ENCODE measurements around the gene TIMM13. TPM values are rescaled to one million over a fixed set of nuclear protein-coding genes. Genes with fewer than 3 reads are reported as not detected.

The TIMM13 gene
- total and polyA plus RNA-seq, 10 of the 15 experiments (the other 5 are each of a cell fraction or from before 2014, with no cell fraction given) = 9.9 to 205 (median 63.6) TPM

DNA sequence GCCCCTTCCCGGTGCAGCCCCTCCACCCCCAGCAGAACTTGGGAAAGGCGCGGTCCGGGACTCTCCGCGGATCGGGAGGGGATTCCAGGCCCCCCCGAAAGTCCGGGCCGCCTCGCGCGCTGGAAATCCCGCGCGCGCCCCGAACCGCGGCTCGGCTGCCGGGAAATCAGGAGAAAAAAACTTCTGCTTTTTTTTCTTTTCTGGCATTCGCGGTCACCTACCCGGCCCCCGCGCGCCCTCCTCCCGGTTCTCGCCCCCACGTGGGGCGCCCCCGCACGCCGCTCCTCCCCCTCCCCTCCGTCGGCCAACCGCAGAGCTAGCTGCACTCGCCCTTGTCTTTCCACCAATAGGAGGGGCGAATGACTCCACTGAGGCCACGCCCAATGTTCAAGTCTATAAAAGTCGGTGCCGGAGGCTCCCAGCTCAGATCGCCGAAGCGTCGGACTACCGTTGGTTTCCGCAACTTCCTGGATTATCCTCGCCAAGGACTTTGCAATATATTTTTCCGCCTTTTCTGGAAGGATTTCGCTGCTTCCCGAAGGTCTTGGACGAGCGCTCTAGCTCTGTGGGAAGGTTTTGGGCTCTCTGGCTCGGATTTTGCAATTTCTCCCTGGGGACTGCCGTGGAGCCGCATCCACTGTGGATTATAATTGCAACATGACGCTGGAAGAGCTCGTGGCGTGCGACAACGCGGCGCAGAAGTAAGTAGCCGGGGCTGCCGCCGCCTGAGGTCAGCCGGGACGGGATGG lies 48.5 kb upstream of the TIMM13 start, which contains the start of gene GADD45B (continued):
- TF ChIP-seq, protein P1, sequence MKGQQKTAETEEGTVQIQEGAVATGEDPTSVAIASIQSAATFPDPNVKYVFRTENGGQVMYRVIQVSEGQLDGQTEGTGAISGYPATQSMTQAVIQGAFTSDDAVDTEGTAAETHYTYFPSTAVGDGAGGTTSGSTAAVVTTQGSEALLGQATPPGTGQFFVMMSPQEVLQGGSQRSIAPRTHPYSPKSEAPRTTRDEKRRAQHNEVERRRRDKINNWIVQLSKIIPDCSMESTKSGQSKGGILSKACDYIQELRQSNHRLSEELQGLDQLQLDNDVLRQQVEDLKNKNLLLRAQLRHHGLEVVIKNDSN (IDR thresholded peaks at IDR 0.05; ENCODE audit: borderline replicate concordance, extremely low read length, insufficient read depth, low read depth, low read length) = peak; percentile 75
- TF ChIP-seq RB1 (IDR thresholded peaks at IDR 0.05; ENCODE audit: borderline replicate concordance) = peak; percentile 34; the same call in 1 of the 2 replicates
- TF ChIP-seq IRF4 (IDR thresholded peaks at IDR 0.05; ENCODE audit: low read depth, low read length) = 0 out of 2 replicates have a peak, but pooled peaks have one; percentile 15
- TF ChIP-seq EED (IDR thresholded peaks at IDR 0.05; ENCODE audit: low read depth) = peak; percentile 23; the same call in 1 of the 2 replicates

DNA sequence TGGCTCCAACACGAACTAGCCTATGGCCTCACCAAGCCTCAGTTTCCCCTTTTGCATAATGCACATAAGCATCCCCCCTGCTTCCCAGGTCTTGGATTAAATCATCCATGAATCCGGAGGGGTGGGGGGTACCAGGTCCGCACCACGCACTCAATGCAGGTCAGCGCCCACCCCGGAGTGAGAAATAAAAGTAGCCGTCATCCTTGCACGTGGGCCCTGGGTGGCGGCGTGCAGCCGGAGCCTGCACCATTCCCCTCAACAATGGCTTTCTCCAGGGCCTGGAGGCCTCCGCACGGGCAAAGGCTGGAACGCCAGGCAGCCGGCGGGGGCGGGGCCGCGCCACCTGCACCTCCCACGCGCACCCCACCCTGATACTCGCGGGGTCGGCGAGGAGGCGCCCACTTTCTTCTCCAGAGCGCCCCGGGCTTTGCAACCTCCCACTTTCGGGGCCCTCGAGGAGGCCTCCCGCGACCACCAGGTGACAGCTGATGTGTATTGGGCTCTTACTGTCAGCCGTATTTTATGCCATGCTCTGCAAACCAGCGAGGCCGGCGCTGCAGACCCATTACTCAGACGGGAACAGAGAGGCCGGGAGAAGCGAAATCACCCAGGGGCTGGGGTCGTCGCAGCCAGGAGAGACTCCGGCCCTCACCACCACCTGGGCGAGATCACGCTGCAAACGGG lies 47.8 kb upstream of the TIMM13 start:
- ChIA-PET CTCF (interaction anchor here (0.7 to 5.8 kb wide), 14 partner anchors 68 to 319 kb away, joined by 3 to 113 read pairs (median 7); no protein-coding TSS in a partner anchor), RAD21 (ENCODE audit: unreplicated experiment) (interaction anchor here (0.9 to 6.5 kb wide), 23 partner anchors 12 to 306 kb away, joined by 3 to 221 read pairs (median 8); partner anchors contain the start of genes LMNB2 and TIMM13)
- TF ChIP-seq, protein P2, sequence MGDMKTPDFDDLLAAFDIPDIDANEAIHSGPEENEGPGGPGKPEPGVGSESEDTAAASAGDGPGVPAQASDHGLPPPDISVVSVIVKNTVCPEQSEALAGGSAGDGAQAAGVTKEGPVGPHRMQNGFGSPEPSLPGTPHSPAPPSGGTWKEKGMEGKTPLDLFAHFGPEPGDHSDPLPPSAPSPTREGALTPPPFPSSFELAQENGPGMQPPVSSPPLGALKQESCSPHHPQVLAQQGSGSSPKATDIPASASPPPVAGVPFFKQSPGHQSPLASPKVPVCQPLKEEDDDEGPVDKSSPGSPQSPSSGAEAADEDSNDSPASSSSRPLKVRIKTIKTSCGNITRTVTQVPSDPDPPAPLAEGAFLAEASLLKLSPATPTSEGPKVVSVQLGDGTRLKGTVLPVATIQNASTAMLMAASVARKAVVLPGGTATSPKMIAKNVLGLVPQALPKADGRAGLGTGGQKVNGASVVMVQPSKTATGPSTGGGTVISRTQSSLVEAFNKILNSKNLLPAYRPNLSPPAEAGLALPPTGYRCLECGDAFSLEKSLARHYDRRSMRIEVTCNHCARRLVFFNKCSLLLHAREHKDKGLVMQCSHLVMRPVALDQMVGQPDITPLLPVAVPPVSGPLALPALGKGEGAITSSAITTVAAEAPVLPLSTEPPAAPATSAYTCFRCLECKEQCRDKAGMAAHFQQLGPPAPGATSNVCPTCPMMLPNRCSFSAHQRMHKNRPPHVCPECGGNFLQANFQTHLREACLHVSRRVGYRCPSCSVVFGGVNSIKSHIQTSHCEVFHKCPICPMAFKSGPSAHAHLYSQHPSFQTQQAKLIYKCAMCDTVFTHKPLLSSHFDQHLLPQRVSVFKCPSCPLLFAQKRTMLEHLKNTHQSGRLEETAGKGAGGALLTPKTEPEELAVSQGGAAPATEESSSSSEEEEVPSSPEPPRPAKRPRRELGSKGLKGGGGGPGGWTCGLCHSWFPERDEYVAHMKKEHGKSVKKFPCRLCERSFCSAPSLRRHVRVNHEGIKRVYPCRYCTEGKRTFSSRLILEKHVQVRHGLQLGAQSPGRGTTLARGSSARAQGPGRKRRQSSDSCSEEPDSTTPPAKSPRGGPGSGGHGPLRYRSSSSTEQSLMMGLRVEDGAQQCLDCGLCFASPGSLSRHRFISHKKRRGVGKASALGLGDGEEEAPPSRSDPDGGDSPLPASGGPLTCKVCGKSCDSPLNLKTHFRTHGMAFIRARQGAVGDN (IDR thresholded peaks at IDR 0.05) = peak; percentile 8; the same call in 1 of the 2 replicates
- peak; percentile 76 for TF ChIP-seq TCF3 (IDR thresholded peaks at IDR 0.05; ENCODE audit: borderline replicate concordance, insufficient read depth, low read depth, low read length)
- TF ChIP-seq, protein P3, sequence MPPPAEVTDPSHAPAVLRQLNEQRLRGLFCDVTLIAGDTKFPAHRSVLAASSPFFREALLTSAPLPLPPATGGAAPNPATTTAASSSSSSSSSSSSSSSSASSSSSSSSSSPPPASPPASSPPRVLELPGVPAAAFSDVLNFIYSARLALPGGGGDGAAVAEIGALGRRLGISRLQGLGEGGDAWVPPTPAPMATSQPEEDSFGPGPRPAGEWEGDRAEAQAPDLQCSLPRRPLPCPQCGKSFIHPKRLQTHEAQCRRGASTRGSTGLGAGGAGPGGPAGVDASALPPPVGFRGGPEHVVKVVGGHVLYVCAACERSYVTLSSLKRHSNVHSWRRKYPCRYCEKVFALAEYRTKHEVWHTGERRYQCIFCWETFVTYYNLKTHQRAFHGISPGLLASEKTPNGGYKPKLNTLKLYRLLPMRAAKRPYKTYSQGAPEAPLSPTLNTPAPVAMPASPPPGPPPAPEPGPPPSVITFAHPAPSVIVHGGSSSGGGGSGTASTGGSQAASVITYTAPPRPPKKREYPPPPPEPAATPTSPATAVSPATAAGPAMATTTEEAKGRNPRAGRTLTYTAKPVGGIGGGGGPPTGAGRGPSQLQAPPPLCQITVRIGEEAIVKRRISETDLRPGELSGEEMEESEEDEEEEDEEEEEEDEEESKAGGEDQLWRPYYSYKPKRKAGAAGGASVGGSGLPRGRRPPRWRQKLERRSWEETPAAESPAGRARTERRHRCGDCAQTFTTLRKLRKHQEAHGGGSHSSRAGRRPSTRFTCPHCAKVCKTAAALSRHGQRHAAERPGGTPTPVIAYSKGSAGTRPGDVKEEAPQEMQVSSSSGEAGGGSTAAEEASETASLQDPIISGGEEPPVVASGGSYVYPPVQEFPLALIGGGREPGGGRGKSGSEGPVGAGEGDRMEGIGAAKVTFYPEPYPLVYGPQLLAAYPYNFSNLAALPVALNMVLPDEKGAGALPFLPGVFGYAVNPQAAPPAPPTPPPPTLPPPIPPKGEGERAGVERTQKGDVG (CRISPR knock-in tag; IDR thresholded peaks at IDR 0.05) = no peak
- TF ChIP-seq PAX5 (IDR thresholded peaks at IDR 0.05; ENCODE audit: borderline replicate concordance, low read depth, low read length) = 0 out of 2 replicates have a peak, but pooled peaks have one; percentile 7
- peak; percentile 10 for TF ChIP-seq BACH1 (IDR thresholded peaks at IDR 0.05; ENCODE audit: borderline replicate concordance)
- peak; percentile 39 for TF ChIP-seq MEF2B (IDR thresholded peaks at IDR 0.05; ENCODE audit: partially characterized antibody, poor library complexity, severe bottlenecking)

More for the DNA sequence above, 47.8 kb upstream of the TIMM13 start:
- Histone ChIP-seq H3K9me3 (replicated peaks; ENCODE audit: control insufficient read depth, insufficient read depth, low read length) (no peaks in the 10 kb centered on the region), H3K4me3 (peak overlapping the region; percentile 82), H3K4me2 (ENCODE audit: control insufficient read depth, insufficient read depth) (peak overlapping the region; percentile 99), H3K9ac (ENCODE audit: control insufficient read depth, insufficient read depth, low read length) (peak overlapping the region; percentile 80), H3K27me3 (replicated peaks in 1 of 2; ENCODE audit: control insufficient read depth in 2 of 2, insufficient read depth in 2 of 2, low read length in 1 of 2) (no peaks in the 10 kb centered on the region), H4K20me1 (ENCODE audit: control insufficient read depth, insufficient read depth) (peaks cover 12% of the 10 kb centered on the region; the same call in 1 of the 2 replicates), H3K36me3 (ENCODE audit: control insufficient read depth in 2 of 2, insufficient read depth in 2 of 2, low read length in 1 of 2) (peaks cover 2% of the 10 kb centered on the region in 2 experiments; a peak in 2 of 4 replicates), H3K79me2 (ENCODE audit: control insufficient read depth, insufficient read depth, low read length) (peaks cover 44% of the 10 kb centered on the region), H2AFZ (ENCODE audit: control insufficient read depth, low read depth, low read length) (peak overlapping the region; percentile 51), H3K4me1 (ENCODE audit: control insufficient read depth, insufficient read depth, low read length) (peaks cover 11% of the 10 kb centered on the region), H3K27ac (ENCODE audit: control insufficient read depth, insufficient read depth) (peak overlapping the region; percentile 71)
- TSS peak; percentile 79 for BruUV-seq (replicated peaks)
- FAIRE-seq = no peak
- ATAC-seq = peak; percentile 41
- intact Hi-C loops (cut with micrococcal nuclease; ENCODE audit: unreplicated experiment) = loop anchor here (1.0 kb wide), 1 partner anchor 104 kb away; no protein-coding TSS in a partner anchor
- POLR2A ChIA-PET = interaction anchor here (0.6 to 6.8 kb wide), 21 partner anchors 9 to 310 kb away, joined by 3 to 166 read pairs (median 6); partner anchors contain the start of genes LMNB2, LSM7, SPPL2B and THOP1
- under 1% methylated on average over 45 of the region's 45 CpGs for WGBS (ENCODE audit: insufficient coverage, insufficient replicate concordance, low lambda C conversion rate, missing lambda C conversion rate)
- SMC1A ChIA-PET (ENCODE audit: uncharacterized antibody, unreplicated experiment) = interaction anchor here (0.6 to 10.5 kb wide), 18 partner anchors 13 to 161 kb away, joined by 3 to 143 read pairs (median 6); partner anchors contain the start of gene LMNB2
- in situ Hi-C loops (cut with MboI) = no loop called here
- DNase-seq (ENCODE audit: low read depth, low spot score) = no peak
